ENCODE data around the gene USP2. TPM values are rescaled to one million over a fixed set of nuclear protein-coding genes. Genes with fewer than 3 reads are reported as not detected.

The USP2 gene
- total and polyA plus RNA-seq, 8 donors, result 4.4 to 15.4 (median 6.6) TPM

DNA sequence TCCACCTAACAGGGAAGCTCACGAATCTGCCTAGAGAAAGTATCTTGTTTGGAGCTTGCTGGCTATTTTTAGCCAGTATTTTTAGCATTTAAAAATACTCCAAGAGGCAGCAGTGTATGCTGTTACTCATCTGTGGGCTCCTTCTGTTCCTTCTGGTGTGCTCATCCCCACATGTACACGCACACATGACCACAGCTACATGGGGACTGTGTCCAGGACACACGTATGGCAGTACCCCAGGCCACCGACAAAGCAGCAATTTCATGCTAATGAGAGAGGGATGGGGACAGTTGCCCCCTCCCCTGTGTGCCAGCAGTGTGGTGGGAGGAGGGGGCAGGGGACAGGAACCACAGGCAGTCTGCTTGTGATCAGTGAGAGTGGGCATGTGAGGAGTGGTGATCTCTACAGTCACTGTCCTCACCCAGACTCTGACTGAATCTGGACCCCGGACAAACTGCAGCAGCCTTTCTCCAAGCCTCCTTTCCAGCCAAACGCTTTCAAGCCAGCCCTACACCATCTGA is 16.4 kb downstream of the USP2 start:
- DNase-seq (peak in 1 of 6 donors; percentile 22), ATAC-seq (no peak)
- H3K27ac ChIP-seq, result no peak overlapping the region

DNA sequence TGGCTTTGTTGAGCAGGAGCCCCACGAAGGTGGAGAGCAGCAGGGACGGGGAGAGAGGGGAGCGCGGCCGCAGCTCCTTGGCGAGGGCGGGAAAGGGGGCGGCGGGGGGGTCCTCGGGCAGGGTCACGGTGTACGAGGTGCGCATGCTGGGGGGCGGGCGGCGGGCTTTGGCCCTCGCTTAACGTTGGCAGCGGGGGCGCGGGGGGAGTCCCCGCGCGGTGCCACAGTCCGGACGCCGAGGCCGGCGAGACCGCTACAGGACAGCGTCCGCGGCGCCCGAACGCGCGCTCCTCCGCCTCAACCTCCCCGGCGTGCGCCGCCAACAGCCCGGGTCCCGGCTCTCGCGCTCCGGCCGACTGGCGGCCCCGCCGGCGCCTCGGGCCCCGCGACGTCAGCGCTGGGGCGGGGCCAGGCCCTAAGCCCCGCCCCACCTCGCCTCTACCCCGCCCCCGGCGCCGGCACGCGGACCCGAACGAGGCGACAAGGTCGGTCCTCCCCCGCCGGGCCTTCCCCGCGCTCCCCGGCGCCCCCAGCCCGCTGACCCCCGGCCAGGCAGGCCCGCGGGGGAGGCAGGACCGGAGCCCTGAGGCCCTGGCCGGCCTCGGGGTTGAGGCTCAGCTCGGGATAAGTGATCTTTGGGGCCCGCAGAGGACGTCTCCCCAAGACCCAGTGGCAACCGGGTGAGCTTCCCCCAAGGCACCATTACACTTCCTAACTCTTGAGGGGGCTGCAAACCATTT is 17.5 kb downstream of the USP2 start:
- Histone ChIP-seq H3K27ac (peak overlapping the region; percentile 63 to 79 (median 74)), H3K4me1 (peaks cover 35 to 40% (median 36%) of the 10 kb centered on the region in 3 donors), H3K9me3 (no peaks in the 10 kb centered on the region), H3K36me3 (peaks cover 0 to 10% (median 3%) of the 10 kb centered on the region in 3 donors), H3K27me3 (no peaks in the 10 kb centered on the region), H3K4me3 (peak overlapping the region; percentile 20 to 61 (median 46))
- ATAC-seq, result peak; percentile 56 to 73 (median 63)
- TF ChIP-seq, protein P1, sequence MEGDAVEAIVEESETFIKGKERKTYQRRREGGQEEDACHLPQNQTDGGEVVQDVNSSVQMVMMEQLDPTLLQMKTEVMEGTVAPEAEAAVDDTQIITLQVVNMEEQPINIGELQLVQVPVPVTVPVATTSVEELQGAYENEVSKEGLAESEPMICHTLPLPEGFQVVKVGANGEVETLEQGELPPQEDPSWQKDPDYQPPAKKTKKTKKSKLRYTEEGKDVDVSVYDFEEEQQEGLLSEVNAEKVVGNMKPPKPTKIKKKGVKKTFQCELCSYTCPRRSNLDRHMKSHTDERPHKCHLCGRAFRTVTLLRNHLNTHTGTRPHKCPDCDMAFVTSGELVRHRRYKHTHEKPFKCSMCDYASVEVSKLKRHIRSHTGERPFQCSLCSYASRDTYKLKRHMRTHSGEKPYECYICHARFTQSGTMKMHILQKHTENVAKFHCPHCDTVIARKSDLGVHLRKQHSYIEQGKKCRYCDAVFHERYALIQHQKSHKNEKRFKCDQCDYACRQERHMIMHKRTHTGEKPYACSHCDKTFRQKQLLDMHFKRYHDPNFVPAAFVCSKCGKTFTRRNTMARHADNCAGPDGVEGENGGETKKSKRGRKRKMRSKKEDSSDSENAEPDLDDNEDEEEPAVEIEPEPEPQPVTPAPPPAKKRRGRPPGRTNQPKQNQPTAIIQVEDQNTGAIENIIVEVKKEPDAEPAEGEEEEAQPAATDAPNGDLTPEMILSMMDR (IDR thresholded peaks at IDR 0.05), result no peak
- DNase-seq, result peak; percentile 54 to 91 (median 73)
- intact Hi-C loops (cut with DNase I), result no loop called here
- no peak for FAIRE-seq
- WGBS, 2 donors, result 3 to 8% methylated on average over 32 to 88 of the region's 88 CpGs

More for the DNA sequence above, 16.4 kb downstream of the USP2 start:
- Histone ChIP-seq H3K4me3 (no peak overlapping the region), H3K9me3 (no peaks in the 10 kb centered on the region), H3K36me3 (no peaks in the 10 kb centered on the region), H3K4me1 (peaks cover 41 to 49% (median 44%) of the 10 kb centered on the region in 3 donors), H3K27me3 (no peaks in the 10 kb centered on the region)
- 78 to 84% methylated on average over 6 of the region's 6 CpGs for WGBS, 2 donors
- TF ChIP-seq, protein P1 (IDR thresholded peaks at IDR 0.05), result no peak
- intact Hi-C loops (cut with DNase I), result no loop called here
- FAIRE-seq, result no peak

DNA sequence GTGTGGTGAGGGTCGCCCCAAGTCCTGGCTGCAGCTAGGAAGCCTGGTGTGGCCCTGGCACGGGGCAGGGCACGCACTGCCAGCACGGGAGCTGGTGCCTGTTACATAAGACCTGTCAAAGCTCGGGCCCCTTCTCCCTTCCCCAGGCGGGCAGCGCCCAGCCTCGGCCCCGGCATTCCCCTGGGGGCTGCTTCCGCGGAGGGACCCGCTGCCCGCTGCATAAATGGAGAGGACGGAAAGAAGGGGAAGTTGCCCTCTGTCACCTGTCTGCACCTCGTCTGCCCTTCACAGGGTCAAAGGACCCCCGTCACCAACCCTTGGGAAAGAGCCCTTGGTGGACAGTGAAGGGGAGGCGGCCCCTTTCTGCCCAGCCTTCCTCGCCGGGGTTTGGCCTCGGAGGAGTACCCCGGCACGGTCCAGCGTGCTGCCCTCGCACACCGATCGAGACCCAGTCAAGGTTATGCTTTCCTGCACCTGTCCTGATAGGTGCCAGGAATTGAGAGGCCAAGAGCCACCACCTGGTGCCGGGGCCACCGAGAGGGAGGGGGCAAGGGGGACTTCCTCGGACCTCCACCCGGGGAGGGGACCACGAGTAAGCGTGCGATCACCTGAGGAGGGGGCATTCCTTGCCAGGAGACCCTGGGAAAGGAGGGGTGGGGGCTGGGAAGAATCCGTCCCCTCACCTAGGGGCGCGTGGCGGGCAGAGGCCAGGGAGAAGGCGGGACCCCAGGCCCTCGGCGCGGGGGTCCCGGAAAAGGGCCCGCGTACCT is 18.2 kb downstream of the USP2 start:
- Histone ChIP-seq H3K4me1 (peaks cover 28 to 33% (median 29%) of the 10 kb centered on the region in 3 donors), H3K27ac (peak overlapping the region; percentile 63 to 79 (median 74)), H3K4me3 (peak overlapping the region in 3 of 4 donors; percentile 39 to 61 (median 54)), H3K9me3 (no peaks in the 10 kb centered on the region), H3K27me3 (no peaks in the 10 kb centered on the region), H3K36me3 (peaks cover 0 to 16% (median 5%) of the 10 kb centered on the region in 3 donors)
- intact Hi-C loops (cut with DNase I), result no loop called here
- FAIRE-seq (no peak), DNase-seq (peak in 5 of 6 donors; percentile 51 to 87 (median 68)), ATAC-seq (peak; percentile 51 to 62 (median 56))
- TF ChIP-seq, protein P1 (IDR thresholded peaks at IDR 0.05), result no peak
- 8 to 14% methylated on average over 42 to 44 of the region's 44 CpGs for WGBS, 2 donors

DNA sequence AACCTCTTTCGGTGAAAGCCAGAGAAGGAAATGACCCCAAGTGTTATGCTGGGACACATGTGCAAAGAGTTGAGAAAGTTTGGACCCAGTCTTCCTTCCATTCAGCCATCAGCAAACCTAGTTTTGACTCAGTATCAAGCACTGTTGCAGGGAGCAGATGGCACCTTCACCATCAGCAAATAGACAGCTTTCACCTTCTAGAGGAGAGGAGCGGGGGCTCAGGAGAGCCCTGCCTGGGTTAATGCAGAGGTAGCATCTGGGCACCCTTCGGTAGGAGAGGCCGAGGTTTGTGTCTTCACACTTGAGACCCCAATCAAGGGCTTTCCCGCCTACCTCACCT is 18.8 kb downstream of the USP2 start:
- ATAC-seq (peak in 2 of 4 donors; percentile 4 to 19), DNase-seq (no peak), FAIRE-seq (no peak)
- TF ChIP-seq, protein P1 (IDR thresholded peaks at IDR 0.05), result no peak
- no peaks in the 10 kb centered on the region for H3K27me3 ChIP-seq
- peak overlapping the region in 3 of 4 donors; percentile 39 to 61 (median 54) for H3K4me3 ChIP-seq
- H3K27ac ChIP-seq, result peak overlapping the region; percentile 63 to 79 (median 74)
- H3K36me3 ChIP-seq, result peaks cover 0 to 21% (median 11%) of the 10 kb centered on the region in 3 donors
- H3K9me3 ChIP-seq, result no peaks in the 10 kb centered on the region
- 46% methylated on average over 5 of the region's 5 CpGs for WGBS, 2 donors
- intact Hi-C loops (cut with DNase I), result no loop called here
- H3K4me1 ChIP-seq, result peaks cover 23 to 29% (median 23%) of the 10 kb centered on the region in 3 donors
